Liver (tissue), 9 donors: ENCODE results near the gene SYK. TPM values are rescaled to one million over a fixed set of nuclear protein-coding genes. Genes with fewer than 3 reads are reported as not detected.

Experiments used
- DNase-seq: peaks from one replicate; pipeline ENCODE4 v3.0.0-alpha.2; 2017; ENCODE audit warnings: low spot score
- H3K27ac ChIP-seq, 2 donors: one replicate each; pipeline ENCODE4 v1.7.0; 2013; ENCODE audit warnings: inconsistent platforms in 2 of 2, low read length in 2 of 2, control low read depth in 1 of 2, low read depth in 1 of 2, mild to moderate bottlenecking in 1 of 2
- H3K27me3 ChIP-seq, 4 donors: one replicate each; pipeline versions ENCODE4 v1.6.1 to v1.7.0; 2013; ENCODE audit warnings: low read length in 3 of 4, inconsistent platforms in 1 of 4, mild to moderate bottlenecking in 1 of 4, moderate library complexity in 1 of 4; ENCODE audit not compliant: control insufficient read depth in 4 of 4, insufficient read depth in 4 of 4
- H3K36me3 ChIP-seq, 4 donors: one replicate each; pipeline versions ENCODE4 v1.6.1 to v1.7.0; 2013; ENCODE audit warnings: low read length in 3 of 4, mild to moderate bottlenecking in 3 of 4, low read depth in 1 of 4, moderate library complexity in 1 of 4; ENCODE audit not compliant: control insufficient read depth in 4 of 4, insufficient read depth in 3 of 4
- H3K4me1 ChIP-seq, 4 donors: one replicate each; pipeline versions ENCODE4 v1.6.1 to v1.7.0; 2013; ENCODE audit warnings: low read length in 3 of 4, mild to moderate bottlenecking in 3 of 4, moderate library complexity in 1 of 4; ENCODE audit not compliant: control insufficient read depth in 4 of 4, insufficient read depth in 4 of 4
- H3K4me3 ChIP-seq, 3 donors: one replicate each; pipeline versions ENCODE4 v1.6.1 to v1.7.0; 2013; ENCODE audit warnings: low read length in 3 of 3, control low read depth in 1 of 3, low read depth in 1 of 3, mild to moderate bottlenecking in 1 of 3
- H3K9ac ChIP-seq, 2 donors: one replicate each; pipeline ENCODE4 v1.7.0; 2013; ENCODE audit warnings: low read length in 2 of 2, mild to moderate bottlenecking in 2 of 2, moderate library complexity in 2 of 2, control low read depth in 1 of 2, low read depth in 1 of 2
- H3K9me3 ChIP-seq, 4 donors: one replicate each; pipeline versions ENCODE4 v1.6.1 to v1.7.0; 2013; ENCODE audit warnings: low read length in 3 of 4; ENCODE audit not compliant: control insufficient read depth in 4 of 4
- EGR1 ChIP-seq, 2 donors: IDR thresholded peaks; 2 replicates each; pipeline ENCODE4 v1.6.1; 2016 to 2018; ENCODE audit warnings: antibody characterized with exemption in 2 of 2, low read depth in 2 of 2
- FOXA2 ChIP-seq: IDR thresholded peaks from 2 replicates; pipeline ENCODE4 v1.6.1; 2016; ENCODE audit warnings: antibody characterized with exemption
- JUND ChIP-seq, 2 donors: IDR thresholded peaks; 2 replicates each; pipeline ENCODE4 v1.6.1; 2016; ENCODE audit warnings: antibody characterized with exemption in 2 of 2
- RAD21 ChIP-seq, 2 donors: IDR thresholded peaks; 2 replicates each; pipeline ENCODE4 v1.6.1; 2016; ENCODE audit warnings: antibody characterized with exemption in 2 of 2, mild to moderate bottlenecking in 2 of 2
- RXRA ChIP-seq, 2 donors: IDR thresholded peaks; 2 replicates each; pipeline ENCODE4 v1.6.1; 2017 to 2018; ENCODE audit warnings: antibody characterized with exemption in 2 of 2, mild to moderate bottlenecking in 1 of 2
- SP1 ChIP-seq: IDR thresholded peaks from 2 replicates; pipeline ENCODE4 v1.6.1; 2018; ENCODE audit warnings: antibody characterized with exemption, mild to moderate bottlenecking
- YY1 ChIP-seq: IDR thresholded peaks from 2 replicates; pipeline ENCODE4 v1.6.1; 2016; ENCODE audit warnings: antibody characterized with exemption, mild to moderate bottlenecking
- WGBS: extraction: QIAGEN DNeasy Blood & Tissue Kit; methylation state at CpG from one replicate; pipeline ENCODE4 v1.1.7; 2013; 5-methylcytosine and 5-hydroxymethylcytosine counted together
- polyA plus RNA-seq, 2 donors: library from polyadenylated mRNA; stranded (reverse) in 1 of 2; unstranded in 1 of 2; fragments of 200-250 nt in 1 of 2; fragments of >200 nt in 1 of 2; fragmentation: Nextera tagmentation in 1 of 2; extraction: Ambion mirVana in 1 of 2; gene quantifications; one replicate each; pipeline versions ENCODE4 v1.2.1 to v1.2.3, GENCODE V29; 2013 to 2015
- total RNA-seq, 2 donors: library from RNA; depleted of rRNA; stranded (reverse); fragments of >200 nt; gene quantifications; one replicate each; pipeline ENCODE4 v1.2.3, GENCODE V29; 2014
- TF ChIP-seq, protein P1 (sequence below): IDR thresholded peaks from 2 replicates; pipeline ENCODE4 v1.6.1; 2016; ENCODE audit warnings: antibody characterized with exemption
- TF ChIP-seq, protein P2 (sequence below): fragments of 150-350 bp; IDR thresholded peaks from 2 replicates; pipeline ENCODE4 v1.5.1; 2017; ENCODE audit warnings: improper control_type of control experiment, low read depth, low read length; ENCODE audit not compliant: missing input control
- TF ChIP-seq, protein P3 (sequence below): IDR thresholded peaks from 2 replicates; pipeline ENCODE4 v1.6.1; 2016; ENCODE audit warnings: antibody characterized with exemption
- TF ChIP-seq, protein P4 (sequence below): IDR thresholded peaks from 2 replicates; pipeline ENCODE4 v1.6.1; 2016; ENCODE audit warnings: antibody characterized with exemption
- TF ChIP-seq, protein P5 (sequence below): IDR thresholded peaks from 2 replicates; pipeline ENCODE4 v1.6.1; 2016; ENCODE audit warnings: antibody characterized with exemption, mild to moderate bottlenecking
- donor health status: healthy.
- donor health status: healthy.
- donor health status: healthy.
- donor health status: healthy.
- donor health status: healthy.

The SYK gene
- total and polyA plus RNA-seq, 4 donors, result 2.0 to 15.4 (median 4.1) TPM

DNA sequence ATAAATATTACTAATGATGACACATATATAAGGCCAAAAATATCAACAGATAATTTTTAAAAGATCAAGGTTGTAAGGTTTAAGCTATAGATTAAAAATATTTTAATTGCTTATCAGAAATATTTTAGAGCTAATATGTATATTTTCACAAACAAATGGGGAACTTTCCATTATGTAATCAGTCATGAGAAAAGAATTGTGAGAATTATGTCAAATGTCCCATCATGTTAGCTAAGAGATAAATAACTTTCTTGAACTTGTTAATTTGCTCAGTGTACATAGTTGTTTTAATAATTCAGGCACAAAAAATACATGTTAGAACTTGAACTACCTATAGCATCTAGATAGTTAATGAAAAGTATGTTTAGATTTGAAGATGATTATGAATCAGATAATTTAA, 67.7 kb downstream of the SYK start:
- H3K27ac ChIP-seq, result no peak overlapping the region
- DNase-seq, result no peak
- no peaks in the 10 kb centered on the region for H3K4me1 ChIP-seq
- no peak overlapping the region for H3K4me3 ChIP-seq
- TF ChIP-seq FOXA2 (no peak), EGR1 (IDR thresholded peaks at IDR 0.05; ENCODE audit: low read depth in 2 of 2) (no peak)
- peaks cover 0 to 4% (median 0%) of the 10 kb centered on the region in 4 donors for H3K27me3 ChIP-seq
- no peaks in the 10 kb centered on the region for H3K36me3 ChIP-seq
- no peak overlapping the region for H3K9ac ChIP-seq
- H3K9me3 ChIP-seq, result no peaks in the 10 kb centered on the region

DNA sequence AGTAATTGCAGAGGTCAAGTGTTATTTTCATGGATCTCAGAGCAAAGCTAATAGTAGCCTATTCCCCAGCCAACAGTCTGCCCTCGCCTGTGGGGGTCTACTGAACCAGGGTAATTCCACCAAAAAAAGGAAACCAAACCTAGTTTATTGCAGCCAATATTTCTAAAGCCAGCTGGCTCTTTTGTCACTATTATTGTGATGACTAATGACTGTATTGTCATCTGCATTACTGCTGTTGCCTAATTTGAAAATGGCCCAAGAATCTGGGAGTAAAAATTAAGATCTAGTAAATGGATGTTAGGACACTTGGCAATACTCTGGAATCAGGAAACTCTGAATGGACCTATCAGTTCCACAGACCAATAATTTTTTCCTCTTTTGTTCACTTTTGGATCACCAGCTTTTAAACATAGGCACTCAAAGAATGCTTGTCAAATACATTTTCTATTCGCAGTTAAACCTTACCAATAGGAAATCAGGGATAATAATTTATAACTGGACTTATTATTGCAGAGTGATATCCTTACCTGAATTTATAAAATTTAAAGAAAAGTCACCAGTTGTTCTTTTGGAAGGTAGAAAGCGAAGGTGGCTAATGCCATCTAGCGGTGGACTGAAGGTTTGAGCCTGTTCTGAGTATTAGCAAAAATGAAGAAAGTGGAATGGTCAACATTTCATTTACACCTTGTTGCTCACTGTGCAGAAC, 69.2 kb downstream of the SYK start:
- H3K27me3 ChIP-seq, result peaks cover 0 to 4% (median 0%) of the 10 kb centered on the region in 4 donors
- no peaks in the 10 kb centered on the region for H3K36me3 ChIP-seq
- 16% methylated on average over 4 of the region's 4 CpGs for WGBS
- no peak overlapping the region for H3K4me3 ChIP-seq
- no peaks in the 10 kb centered on the region for H3K4me1 ChIP-seq
- H3K9ac ChIP-seq, result no peak overlapping the region
- TF ChIP-seq, protein P1, sequence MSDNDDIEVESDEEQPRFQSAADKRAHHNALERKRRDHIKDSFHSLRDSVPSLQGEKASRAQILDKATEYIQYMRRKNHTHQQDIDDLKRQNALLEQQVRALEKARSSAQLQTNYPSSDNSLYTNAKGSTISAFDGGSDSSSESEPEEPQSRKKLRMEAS, result no peak
- TF ChIP-seq SP1, result no peak
- TF ChIP-seq FOXA2, result no peak
- TF ChIP-seq RAD21 (IDR thresholded peaks at IDR 0.05), result peak; percentile 91 to 92
- TF ChIP-seq, protein P2, sequence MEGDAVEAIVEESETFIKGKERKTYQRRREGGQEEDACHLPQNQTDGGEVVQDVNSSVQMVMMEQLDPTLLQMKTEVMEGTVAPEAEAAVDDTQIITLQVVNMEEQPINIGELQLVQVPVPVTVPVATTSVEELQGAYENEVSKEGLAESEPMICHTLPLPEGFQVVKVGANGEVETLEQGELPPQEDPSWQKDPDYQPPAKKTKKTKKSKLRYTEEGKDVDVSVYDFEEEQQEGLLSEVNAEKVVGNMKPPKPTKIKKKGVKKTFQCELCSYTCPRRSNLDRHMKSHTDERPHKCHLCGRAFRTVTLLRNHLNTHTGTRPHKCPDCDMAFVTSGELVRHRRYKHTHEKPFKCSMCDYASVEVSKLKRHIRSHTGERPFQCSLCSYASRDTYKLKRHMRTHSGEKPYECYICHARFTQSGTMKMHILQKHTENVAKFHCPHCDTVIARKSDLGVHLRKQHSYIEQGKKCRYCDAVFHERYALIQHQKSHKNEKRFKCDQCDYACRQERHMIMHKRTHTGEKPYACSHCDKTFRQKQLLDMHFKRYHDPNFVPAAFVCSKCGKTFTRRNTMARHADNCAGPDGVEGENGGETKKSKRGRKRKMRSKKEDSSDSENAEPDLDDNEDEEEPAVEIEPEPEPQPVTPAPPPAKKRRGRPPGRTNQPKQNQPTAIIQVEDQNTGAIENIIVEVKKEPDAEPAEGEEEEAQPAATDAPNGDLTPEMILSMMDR, result peak; percentile 81
- TF ChIP-seq JUND (IDR thresholded peaks at IDR 0.05), result no peak
- DNase-seq, result no peak
- H3K9me3 ChIP-seq, result no peaks in the 10 kb centered on the region
- no peak overlapping the region for H3K27ac ChIP-seq

DNA sequence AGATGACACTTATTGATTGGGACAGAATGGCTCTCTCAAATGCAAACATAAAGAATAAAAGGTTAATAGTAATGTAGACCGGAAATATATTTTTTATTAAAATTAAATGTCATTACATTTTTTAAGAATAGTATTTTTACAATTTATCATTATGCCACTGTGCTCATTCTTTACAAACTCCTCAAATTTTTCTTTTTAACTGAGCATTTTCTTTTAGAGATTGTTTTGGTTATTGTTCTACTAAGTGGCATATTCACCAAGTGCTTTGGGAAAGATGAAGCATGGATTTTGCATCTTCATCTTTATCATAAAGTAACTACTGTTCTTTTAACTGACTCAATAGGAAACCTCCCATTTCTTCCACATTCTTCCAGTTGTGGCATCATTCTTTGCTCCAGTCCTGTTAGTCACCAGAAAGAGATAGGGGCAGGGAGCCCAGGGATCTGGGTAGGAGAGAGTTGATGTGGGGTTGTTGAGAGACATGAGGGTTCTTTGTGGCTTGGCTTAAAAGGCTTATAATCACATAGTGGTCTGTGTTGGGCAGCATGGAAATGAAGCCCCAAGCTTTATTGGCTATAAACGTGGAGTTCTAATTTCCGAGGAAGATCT, 69.8 kb downstream of the SYK start:
- 36% methylated on average over 3 of the region's 3 CpGs for WGBS
- no peak overlapping the region for H3K4me3 ChIP-seq
- no peak for DNase-seq

More for the DNA sequence above, 69.8 kb downstream of the SYK start:
- TF ChIP-seq, protein P2, result no peak
- no peak for TF ChIP-seq RXRA (IDR thresholded peaks at IDR 0.05)
- TF ChIP-seq, protein P3, sequence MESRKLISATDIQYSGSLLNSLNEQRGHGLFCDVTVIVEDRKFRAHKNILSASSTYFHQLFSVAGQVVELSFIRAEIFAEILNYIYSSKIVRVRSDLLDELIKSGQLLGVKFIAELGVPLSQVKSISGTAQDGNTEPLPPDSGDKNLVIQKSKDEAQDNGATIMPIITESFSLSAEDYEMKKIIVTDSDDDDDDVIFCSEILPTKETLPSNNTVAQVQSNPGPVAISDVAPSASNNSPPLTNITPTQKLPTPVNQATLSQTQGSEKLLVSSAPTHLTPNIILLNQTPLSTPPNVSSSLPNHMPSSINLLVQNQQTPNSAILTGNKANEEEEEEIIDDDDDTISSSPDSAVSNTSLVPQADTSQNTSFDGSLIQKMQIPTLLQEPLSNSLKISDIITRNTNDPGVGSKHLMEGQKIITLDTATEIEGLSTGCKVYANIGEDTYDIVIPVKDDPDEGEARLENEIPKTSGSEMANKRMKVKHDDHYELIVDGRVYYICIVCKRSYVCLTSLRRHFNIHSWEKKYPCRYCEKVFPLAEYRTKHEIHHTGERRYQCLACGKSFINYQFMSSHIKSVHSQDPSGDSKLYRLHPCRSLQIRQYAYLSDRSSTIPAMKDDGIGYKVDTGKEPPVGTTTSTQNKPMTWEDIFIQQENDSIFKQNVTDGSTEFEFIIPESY, result no peak
- TF ChIP-seq, protein P4, sequence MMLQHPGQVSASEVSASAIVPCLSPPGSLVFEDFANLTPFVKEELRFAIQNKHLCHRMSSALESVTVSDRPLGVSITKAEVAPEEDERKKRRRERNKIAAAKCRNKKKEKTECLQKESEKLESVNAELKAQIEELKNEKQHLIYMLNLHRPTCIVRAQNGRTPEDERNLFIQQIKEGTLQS, result no peak
- TF ChIP-seq RAD21 (IDR thresholded peaks at IDR 0.05), result no peak
- TF ChIP-seq JUND (IDR thresholded peaks at IDR 0.05), result no peak
- no peak for TF ChIP-seq FOXA2
- TF ChIP-seq, protein P5, sequence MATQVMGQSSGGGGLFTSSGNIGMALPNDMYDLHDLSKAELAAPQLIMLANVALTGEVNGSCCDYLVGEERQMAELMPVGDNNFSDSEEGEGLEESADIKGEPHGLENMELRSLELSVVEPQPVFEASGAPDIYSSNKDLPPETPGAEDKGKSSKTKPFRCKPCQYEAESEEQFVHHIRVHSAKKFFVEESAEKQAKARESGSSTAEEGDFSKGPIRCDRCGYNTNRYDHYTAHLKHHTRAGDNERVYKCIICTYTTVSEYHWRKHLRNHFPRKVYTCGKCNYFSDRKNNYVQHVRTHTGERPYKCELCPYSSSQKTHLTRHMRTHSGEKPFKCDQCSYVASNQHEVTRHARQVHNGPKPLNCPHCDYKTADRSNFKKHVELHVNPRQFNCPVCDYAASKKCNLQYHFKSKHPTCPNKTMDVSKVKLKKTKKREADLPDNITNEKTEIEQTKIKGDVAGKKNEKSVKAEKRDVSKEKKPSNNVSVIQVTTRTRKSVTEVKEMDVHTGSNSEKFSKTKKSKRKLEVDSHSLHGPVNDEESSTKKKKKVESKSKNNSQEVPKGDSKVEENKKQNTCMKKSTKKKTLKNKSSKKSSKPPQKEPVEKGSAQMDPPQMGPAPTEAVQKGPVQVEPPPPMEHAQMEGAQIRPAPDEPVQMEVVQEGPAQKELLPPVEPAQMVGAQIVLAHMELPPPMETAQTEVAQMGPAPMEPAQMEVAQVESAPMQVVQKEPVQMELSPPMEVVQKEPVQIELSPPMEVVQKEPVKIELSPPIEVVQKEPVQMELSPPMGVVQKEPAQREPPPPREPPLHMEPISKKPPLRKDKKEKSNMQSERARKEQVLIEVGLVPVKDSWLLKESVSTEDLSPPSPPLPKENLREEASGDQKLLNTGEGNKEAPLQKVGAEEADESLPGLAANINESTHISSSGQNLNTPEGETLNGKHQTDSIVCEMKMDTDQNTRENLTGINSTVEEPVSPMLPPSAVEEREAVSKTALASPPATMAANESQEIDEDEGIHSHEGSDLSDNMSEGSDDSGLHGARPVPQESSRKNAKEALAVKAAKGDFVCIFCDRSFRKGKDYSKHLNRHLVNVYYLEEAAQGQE, result no peak
- TF ChIP-seq YY1, result no peak
- Histone ChIP-seq H3K4me1 (no peaks in the 10 kb centered on the region), H3K27me3 (peaks cover 0 to 4% (median 0%) of the 10 kb centered on the region in 4 donors), H3K9me3 (no peaks in the 10 kb centered on the region), H3K27ac (no peak overlapping the region), H3K9ac (no peak overlapping the region), H3K36me3 (no peaks in the 10 kb centered on the region)
